Endodermal cell (in vitro differentiated cells): ENCODE measurements around the gene PGA4. TPM values are rescaled to one million over a fixed set of nuclear protein-coding genes. Genes with fewer than 3 reads are reported as not detected.

Source experiments
- DNase-seq: peaks from one replicate; pipeline ENCODE4 v3.0.0-alpha.2; 2017
- H3K27ac ChIP-seq: 2 replicates; pipeline ENCODE4 v1.5.1; 2013; ENCODE audit warnings: mild to moderate bottlenecking, low read depth, low read length, moderate library complexity
- H3K27me3 ChIP-seq: 2 replicates; pipeline ENCODE4 v1.6.1; 2013; ENCODE audit warnings: mild to moderate bottlenecking, low read length, moderate library complexity; ENCODE audit not compliant: insufficient read depth, control insufficient read depth, poor library complexity, severe bottlenecking
- H3K36me3 ChIP-seq: 2 replicates; pipeline ENCODE4 v1.7.0; 2013; ENCODE audit warnings: mild to moderate bottlenecking, low read length, moderate library complexity; ENCODE audit not compliant: control insufficient read depth, insufficient read depth
- H3K4me1 ChIP-seq: one replicate; pipeline ENCODE4 v1.7.0; 2013; ENCODE audit warnings: low read length; ENCODE audit not compliant: control insufficient read depth, insufficient read depth
- H3K4me3 ChIP-seq: 2 replicates; pipeline ENCODE4 v1.5.1; 2013; ENCODE audit warnings: mild to moderate bottlenecking, low read length, moderate library complexity
- H3K9ac ChIP-seq: 2 replicates; pipeline ENCODE4 v1.6.1; 2013; ENCODE audit warnings: mild to moderate bottlenecking, low read length, moderate library complexity; ENCODE audit not compliant: poor library complexity, severe bottlenecking; ENCODE audit errors: extremely low read depth
- H3K9me3 ChIP-seq: 2 replicates; pipeline ENCODE4 v1.6.1; 2013; ENCODE audit warnings: mild to moderate bottlenecking, low read length, moderate library complexity; ENCODE audit not compliant: control insufficient read depth
- H3K27ac Mint-ChIP-seq: 2 replicates; pipeline ENCODE4 v1.8.0; 2020; ENCODE audit warnings: mixed read lengths
- H3K27me3 Mint-ChIP-seq: 2 replicates; pipeline ENCODE4 v1.8.0; 2021; ENCODE audit warnings: mild to moderate bottlenecking, mixed read lengths; ENCODE audit not compliant: insufficient read depth
- H3K36me3 Mint-ChIP-seq: 2 replicates; pipeline ENCODE4 v1.8.0; 2020; ENCODE audit warnings: low read depth, mixed read lengths
- H3K4me1 Mint-ChIP-seq: 2 replicates; pipeline ENCODE4 v1.8.0; 2020; ENCODE audit warnings: mixed read lengths
- H3K4me3 Mint-ChIP-seq: 2 replicates; pipeline ENCODE4 v1.8.0; 2020; ENCODE audit warnings: mild to moderate bottlenecking, moderate library complexity, mixed read lengths
- H3K9me3 Mint-ChIP-seq: 2 replicates; pipeline ENCODE4 v1.8.0; 2020; ENCODE audit warnings: mild to moderate bottlenecking, mixed read lengths
- WGBS, 2 experiments: methylation state at CpG; one replicate each; pipeline versions ENCODE4 v1.1.5 to v1.1.7; 2013; ENCODE audit warnings: missing lambda C conversion rate in 2 of 2, mixed read lengths in 1 of 2; ENCODE audit not compliant: insufficient coverage in 1 of 2, insufficient read length in 1 of 2; 5-methylcytosine and 5-hydroxymethylcytosine counted together
- total RNA-seq, 2 donors: library from RNA; stranded (reverse); fragmentation: NEBNext Ultra II Directional in 1 of 2; extraction: Animal tissue kit (Norgen Biotek cat#: 25700) in 1 of 2; gene quantifications; 2 replicates in 1 of 2; 3 replicates in 1 of 2; pipeline ENCODE4 v1.2.1, GENCODE V29; 2021
- TF ChIP-seq, protein P1 (sequence below): fragments of 200-600 bp; sonication (generic); conservative IDR thresholded peaks from 2 replicates; pipeline ENCODE4 v1.5.0; 2021; ENCODE audit warnings: antibody characterized with exemption, mild to moderate bottlenecking

Gene PGA4
- total RNA-seq, 2 donors from 2014 or later: 0.62 TPM; not detected in 1

- H3K9ac ChIP-seq: no peak overlapping the region
- 55 to 66% methylated on average over 9 to 12 of the region's 12 CpGs for WGBS, 2 experiments
- DNase-seq: peak; percentile 93
- no peaks in the 10 kb centered on the region for H3K9me3 Mint-ChIP-seq
- no peaks in the 10 kb centered on the region for H3K36me3 Mint-ChIP-seq
- no peak overlapping the region for H3K27ac ChIP-seq
- H3K4me3 ChIP-seq: no peak overlapping the region
- no peaks in the 10 kb centered on the region for H3K36me3 ChIP-seq
- no peaks in the 10 kb centered on the region for H3K27me3 ChIP-seq
- no peaks in the 10 kb centered on the region for H3K9me3 ChIP-seq
- H3K27ac Mint-ChIP-seq: no peak overlapping the region
- peaks cover 3% of the 10 kb centered on the region for H3K27me3 Mint-ChIP-seq
- TF ChIP-seq, protein P1, sequence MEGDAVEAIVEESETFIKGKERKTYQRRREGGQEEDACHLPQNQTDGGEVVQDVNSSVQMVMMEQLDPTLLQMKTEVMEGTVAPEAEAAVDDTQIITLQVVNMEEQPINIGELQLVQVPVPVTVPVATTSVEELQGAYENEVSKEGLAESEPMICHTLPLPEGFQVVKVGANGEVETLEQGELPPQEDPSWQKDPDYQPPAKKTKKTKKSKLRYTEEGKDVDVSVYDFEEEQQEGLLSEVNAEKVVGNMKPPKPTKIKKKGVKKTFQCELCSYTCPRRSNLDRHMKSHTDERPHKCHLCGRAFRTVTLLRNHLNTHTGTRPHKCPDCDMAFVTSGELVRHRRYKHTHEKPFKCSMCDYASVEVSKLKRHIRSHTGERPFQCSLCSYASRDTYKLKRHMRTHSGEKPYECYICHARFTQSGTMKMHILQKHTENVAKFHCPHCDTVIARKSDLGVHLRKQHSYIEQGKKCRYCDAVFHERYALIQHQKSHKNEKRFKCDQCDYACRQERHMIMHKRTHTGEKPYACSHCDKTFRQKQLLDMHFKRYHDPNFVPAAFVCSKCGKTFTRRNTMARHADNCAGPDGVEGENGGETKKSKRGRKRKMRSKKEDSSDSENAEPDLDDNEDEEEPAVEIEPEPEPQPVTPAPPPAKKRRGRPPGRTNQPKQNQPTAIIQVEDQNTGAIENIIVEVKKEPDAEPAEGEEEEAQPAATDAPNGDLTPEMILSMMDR: peak; percentile 93
- H3K4me1 Mint-ChIP-seq: no peaks in the 10 kb centered on the region
- H3K4me3 Mint-ChIP-seq: no peak overlapping the region
- H3K4me1 ChIP-seq: no peaks in the 10 kb centered on the region
Measured at GRCh38 chr11:61254403-61255025, 32.4 kb downstream of the PGA4 start.

DNA sequence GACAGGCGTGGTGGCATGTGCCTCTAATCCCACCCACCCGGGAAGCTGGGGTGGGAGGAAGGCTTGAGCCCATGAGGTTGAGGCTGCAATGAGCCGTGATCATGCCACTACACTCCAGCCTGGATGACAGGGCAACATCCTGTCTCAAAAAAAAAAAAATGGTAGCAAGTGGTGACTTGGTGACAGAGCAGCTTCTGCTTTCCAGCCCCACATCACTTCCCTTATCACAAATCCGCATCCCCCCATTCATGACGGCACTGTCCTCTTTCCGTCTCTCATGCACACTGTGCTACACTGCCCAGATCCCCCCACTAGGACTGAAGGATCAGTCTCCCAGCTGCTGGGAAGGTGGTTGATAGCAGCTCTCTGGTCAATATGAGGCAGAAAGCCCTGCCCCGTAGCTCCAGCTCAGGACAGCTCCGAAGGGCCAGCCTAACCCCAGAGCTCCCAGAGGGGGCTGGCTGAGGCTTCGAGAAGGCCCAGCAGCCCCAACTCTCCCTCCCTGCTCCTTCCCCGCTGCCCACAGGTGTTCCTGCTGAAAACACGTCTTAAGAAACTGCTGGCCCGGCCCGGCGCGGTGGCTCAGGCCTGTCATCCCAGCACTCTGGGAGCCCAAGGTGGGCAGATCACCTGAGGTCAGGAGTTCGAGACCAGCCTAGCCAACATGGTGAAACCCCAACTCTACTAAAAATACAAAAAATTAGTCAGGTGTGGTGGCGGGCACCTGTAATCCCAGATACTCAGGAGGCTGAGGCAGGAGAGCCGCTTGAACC, 34.7 kb downstream of the PGA4 start:
- Histone ChIP-seq H3K9me3 (no peaks in the 10 kb centered on the region), H3K27ac (no peak overlapping the region), H3K4me1 (no peaks in the 10 kb centered on the region), H3K27me3 (no peaks in the 10 kb centered on the region), H3K4me3 (no peak overlapping the region), H3K9ac (no peak overlapping the region), H3K36me3 (no peaks in the 10 kb centered on the region)
- Mint-ChIP-seq H3K36me3 (no peaks in the 10 kb centered on the region), H3K4me1 (no peaks in the 10 kb centered on the region), H3K27ac (no peak overlapping the region), H3K9me3 (no peaks in the 10 kb centered on the region), H3K4me3 (no peak overlapping the region), H3K27me3 (no peaks in the 10 kb centered on the region)
- WGBS, 2 experiments: 92 to 97% methylated on average over 9 to 18 of the region's 18 CpGs
- TF ChIP-seq, protein P1: no peak
- no peak for DNase-seq

- no peak overlapping the region for H3K4me3 ChIP-seq
- no peaks in the 10 kb centered on the region for H3K4me1 ChIP-seq
- H3K36me3 ChIP-seq: no peaks in the 10 kb centered on the region
- TF ChIP-seq, protein P1: no peak
- no peaks in the 10 kb centered on the region for H3K27me3 Mint-ChIP-seq
- no peak overlapping the region for H3K4me3 Mint-ChIP-seq
- H3K4me1 Mint-ChIP-seq: no peaks in the 10 kb centered on the region
- H3K27ac Mint-ChIP-seq: no peak overlapping the region
- H3K9me3 Mint-ChIP-seq: no peaks in the 10 kb centered on the region
- WGBS, 2 experiments: 90 to 100% methylated on average over 4 to 9 of the region's 9 CpGs
- no peak overlapping the region for H3K9ac ChIP-seq
- H3K27me3 ChIP-seq: no peaks in the 10 kb centered on the region
- no peaks in the 10 kb centered on the region for H3K36me3 Mint-ChIP-seq
- DNase-seq: no peak
- no peaks in the 10 kb centered on the region for H3K9me3 ChIP-seq
- H3K27ac ChIP-seq: no peak overlapping the region
Measured at GRCh38 chr11:61258546-61258945, 36.4 kb downstream of the PGA4 start.
